Keratinocyte (primary cell): ENCODE results near the gene NXPH3. TPM values are rescaled to one million over a fixed set of nuclear protein-coding genes. Genes with fewer than 3 reads are reported as not detected.

ENCODE experiments used
- DNase-seq: peaks from one replicate; pipeline ENCODE4 v3.0.0-alpha.2; 2011; ENCODE audit warnings: low read depth, missing footprints, low spot score
- FAIRE-seq: peaks from 2 replicates; lab custom pipeline; 2011; peaks lifted over from hg19 to GRCh38; lab: Jason Lieb, UNC
- H2AFZ ChIP-seq: 2 replicates; pipeline ENCODE4 v1.6.0; 2012; ENCODE audit warnings: low read length, control low read depth, inconsistent platforms; ENCODE audit not compliant: control insufficient read depth
- H3K27ac ChIP-seq: 2 replicates; pipeline ENCODE4 v1.5.1; 2011; ENCODE audit warnings: low read length; ENCODE audit not compliant: control insufficient read depth, insufficient read depth
- H3K27me3 ChIP-seq: 3 replicates; pipeline ENCODE4 v1.6.0; 2011; ENCODE audit warnings: low read length; ENCODE audit not compliant: control insufficient read depth, insufficient read depth; ENCODE audit errors: extremely low read depth
- H3K36me3 ChIP-seq, 2 experiments: 2 replicates in 1 of 2; 3 replicates in 1 of 2; pipeline ENCODE4 v1.5.1; 2011; ENCODE audit warnings: low read length in 2 of 2, mild to moderate bottlenecking in 1 of 2; ENCODE audit not compliant: control insufficient read depth in 2 of 2, insufficient read depth in 2 of 2; ENCODE audit errors: extremely low read depth in 1 of 2
- H3K4me1 ChIP-seq: 3 replicates; pipeline ENCODE4 v1.5.1; 2011; ENCODE audit warnings: low read length; ENCODE audit not compliant: control insufficient read depth, insufficient read depth; ENCODE audit errors: extremely low read depth
- H3K4me2 ChIP-seq: 3 replicates; pipeline ENCODE4 v1.6.0; 2011; ENCODE audit warnings: low read depth, low read length; ENCODE audit not compliant: control insufficient read depth, insufficient read depth; ENCODE audit errors: extremely low read depth
- H3K4me3 ChIP-seq, 3 experiments: fragments of 200-600 bp in 1 of 3; sonication (generic) in 1 of 3; 2 replicates in 2 of 3; 3 replicates in 1 of 3; pipeline ENCODE4 v1.5.1; 2011 to 2016; ENCODE audit warnings: low read length in 3 of 3, mild to moderate bottlenecking in 3 of 3, control low read depth in 2 of 3, inconsistent platforms in 1 of 3, low read depth in 1 of 3, mixed read lengths in 1 of 3, mixed run types in 1 of 3, moderate library complexity in 1 of 3; ENCODE audit not compliant: control insufficient read depth in 2 of 3, insufficient read depth in 2 of 3; ENCODE audit errors: extremely low read depth in 1 of 3
- H3K79me2 ChIP-seq: 2 replicates; pipeline ENCODE4 v1.6.0; 2012; ENCODE audit warnings: low read length; ENCODE audit not compliant: control insufficient read depth, insufficient read depth
- H3K9ac ChIP-seq: 3 replicates; pipeline ENCODE4 v1.6.0; 2011; ENCODE audit warnings: low read length; ENCODE audit not compliant: control insufficient read depth, insufficient read depth; ENCODE audit errors: extremely low read depth
- H3K9me1 ChIP-seq: 3 replicates; pipeline ENCODE4 v1.6.0; 2011; ENCODE audit warnings: low read length; ENCODE audit not compliant: control insufficient read depth, insufficient read depth; ENCODE audit errors: extremely low read depth
- H3K9me3 ChIP-seq: 2 replicates; pipeline ENCODE4 v1.5.1; 2012; ENCODE audit warnings: low read depth, low read length; ENCODE audit not compliant: control insufficient read depth
- H4K20me1 ChIP-seq: 3 replicates; pipeline ENCODE4 v1.6.0; 2011; ENCODE audit warnings: low read length; ENCODE audit not compliant: control insufficient read depth, insufficient read depth; ENCODE audit errors: extremely low read depth
- EZH2 ChIP-seq: IDR thresholded peaks from one replicate; pipeline ENCODE4 v1.6.1; 2012; ENCODE audit warnings: inconsistent platforms, mild to moderate bottlenecking, low read length, moderate library complexity
- dilution Hi-C: fragments of 300-500 bp; cut with MboI; formaldehyde crosslinking; loops from one replicate; pipeline ENCODE4 v1.7.0; 2020; ENCODE audit warnings: low sequenced_read_pairs; ENCODE audit not compliant: extremely low pct_ligation_motif_present
- polyA plus RNA-seq, 5 experiments: library from polyadenylated mRNA; depleted of rRNA in 3 of 5; stranded (reverse) in 3 of 5; stranded (forward) in 1 of 5; unstranded in 1 of 5; fragments of >200 nt; gene quantifications; 1 replicate in 1 of 5; 2 replicates in 3 of 5; 3 replicates in 1 of 5; pipeline versions ENCODE4 v1.2.1 to v1.2.3, GENCODE V29; 2011 to 2012; ENCODE audit warnings: missing spikeins in 2 of 5, low read depth in 1 of 5, low replicate concordance in 1 of 5
- TF ChIP-seq, protein P1 (sequence below), 3 experiments: IDR thresholded peaks in 1 of 3; conservative IDR thresholded peaks in 1 of 3; optimal IDR thresholded peaks in 1 of 3; 2 replicates in 2 of 3; 3 replicates in 1 of 3; pipeline versions ENCODE3 to v1.5.1; 2011; ENCODE audit warnings: low read length in 3 of 3, mild to moderate bottlenecking in 3 of 3, moderate library complexity in 2 of 3, control low read depth in 1 of 3, inconsistent platforms in 1 of 3; ENCODE audit not compliant: insufficient read depth in 2 of 3; ENCODE audit errors: extremely low read depth in 1 of 3

NXPH3 gene
- polyA plus RNA-seq, 1 donor (not counting 4 experiments of a cell fraction or from before 2014, with no cell fraction given), result 0.12 TPM

- Histone ChIP-seq H2AFZ (no peak overlapping the region), H3K4me1 (peaks cover 9% of the 10 kb centered on the region), H3K9me3 (no peaks in the 10 kb centered on the region), H3K27me3 (no peaks in the 10 kb centered on the region), H3K4me2 (no peak overlapping the region), H3K36me3 (no peaks in the 10 kb centered on the region), H3K27ac (no peak overlapping the region), H3K79me2 (no peaks in the 10 kb centered on the region), H3K9me1 (no peaks in the 10 kb centered on the region), H3K4me3 (no peak overlapping the region), H4K20me1 (no peaks in the 10 kb centered on the region), H3K9ac (no peak overlapping the region)
- FAIRE-seq, result no peak
- no peak for TF ChIP-seq EZH2
- TF ChIP-seq, protein P1, sequence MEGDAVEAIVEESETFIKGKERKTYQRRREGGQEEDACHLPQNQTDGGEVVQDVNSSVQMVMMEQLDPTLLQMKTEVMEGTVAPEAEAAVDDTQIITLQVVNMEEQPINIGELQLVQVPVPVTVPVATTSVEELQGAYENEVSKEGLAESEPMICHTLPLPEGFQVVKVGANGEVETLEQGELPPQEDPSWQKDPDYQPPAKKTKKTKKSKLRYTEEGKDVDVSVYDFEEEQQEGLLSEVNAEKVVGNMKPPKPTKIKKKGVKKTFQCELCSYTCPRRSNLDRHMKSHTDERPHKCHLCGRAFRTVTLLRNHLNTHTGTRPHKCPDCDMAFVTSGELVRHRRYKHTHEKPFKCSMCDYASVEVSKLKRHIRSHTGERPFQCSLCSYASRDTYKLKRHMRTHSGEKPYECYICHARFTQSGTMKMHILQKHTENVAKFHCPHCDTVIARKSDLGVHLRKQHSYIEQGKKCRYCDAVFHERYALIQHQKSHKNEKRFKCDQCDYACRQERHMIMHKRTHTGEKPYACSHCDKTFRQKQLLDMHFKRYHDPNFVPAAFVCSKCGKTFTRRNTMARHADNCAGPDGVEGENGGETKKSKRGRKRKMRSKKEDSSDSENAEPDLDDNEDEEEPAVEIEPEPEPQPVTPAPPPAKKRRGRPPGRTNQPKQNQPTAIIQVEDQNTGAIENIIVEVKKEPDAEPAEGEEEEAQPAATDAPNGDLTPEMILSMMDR (optimal IDR thresholded peaks at IDR 0.05 in 1 of 3, IDR thresholded peaks at IDR 0.05 in 1 of 3, conservative IDR thresholded peaks at IDR 0.05 in 1 of 3; ENCODE audit: extremely low read depth in 1 of 3, insufficient read depth in 2 of 3, low read length in 3 of 3), result peak in 2 of 3 experiments; percentile 4 to 30
- no peak for DNase-seq
- dilution Hi-C loops, result no loop called here
Observed at GRCh38 chr17:49585422-49586027, 9.9 kb downstream of the NXPH3 start.

DNA sequence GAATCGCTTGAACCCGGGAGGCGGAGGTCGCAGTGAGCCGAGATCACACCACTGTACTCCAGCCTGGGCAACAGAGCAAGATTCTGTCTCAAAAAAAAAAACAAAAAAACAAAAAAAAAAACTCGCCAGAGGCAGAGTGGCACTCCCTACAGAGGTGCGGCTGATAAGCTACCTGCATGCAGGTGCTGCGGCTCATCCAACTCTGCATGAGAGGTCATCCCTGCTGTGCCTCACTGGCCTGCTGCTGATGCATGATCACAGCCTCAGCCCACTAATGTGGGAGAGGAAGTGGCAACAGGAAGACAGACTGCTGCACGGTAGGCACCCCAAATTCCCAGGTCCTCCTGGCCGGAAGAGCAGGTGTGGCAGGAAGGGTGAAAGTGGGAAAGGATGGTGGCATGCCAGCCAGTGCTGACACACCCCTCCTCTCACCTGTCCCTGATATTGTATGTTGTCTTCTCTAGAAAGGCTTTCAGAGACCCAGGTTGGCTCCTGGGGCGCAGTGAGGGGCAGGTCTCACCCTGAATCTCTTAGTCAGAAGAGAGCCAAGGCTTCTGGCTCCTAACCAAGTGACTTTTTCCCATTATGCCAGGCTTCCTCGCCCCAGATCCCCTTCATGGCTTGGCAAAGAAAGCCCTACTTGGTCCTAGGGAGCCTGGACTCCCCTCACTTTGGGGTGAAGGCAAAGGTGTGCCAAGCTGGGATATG, 11.8 kb downstream of the NXPH3 start:
- H4K20me1 ChIP-seq, result no peaks in the 10 kb centered on the region
- H3K4me3 ChIP-seq, result no peak overlapping the region
- H3K9me1 ChIP-seq, result no peaks in the 10 kb centered on the region
- no peak overlapping the region for H3K4me2 ChIP-seq
- DNase-seq (no peak), FAIRE-seq (no peak)
- dilution Hi-C loops, result no loop called here
- no peaks in the 10 kb centered on the region for H3K79me2 ChIP-seq
- H3K9ac ChIP-seq, result no peak overlapping the region
- no peaks in the 10 kb centered on the region for H3K9me3 ChIP-seq
- no peak overlapping the region for H2AFZ ChIP-seq
- H3K36me3 ChIP-seq, result no peaks in the 10 kb centered on the region
- no peak overlapping the region for H3K27ac ChIP-seq
- no peak for TF ChIP-seq EZH2
- TF ChIP-seq, protein P1 (optimal IDR thresholded peaks at IDR 0.05 in 1 of 3, IDR thresholded peaks at IDR 0.05 in 1 of 3, conservative IDR thresholded peaks at IDR 0.05 in 1 of 3; ENCODE audit: extremely low read depth in 1 of 3, insufficient read depth in 2 of 3, low read length in 3 of 3), result no peak
- H3K4me1 ChIP-seq, result peaks cover 4% of the 10 kb centered on the region
- no peaks in the 10 kb centered on the region for H3K27me3 ChIP-seq
